GM18502 (cell line): ENCODE data around the gene TCF7L1.

Source experiments
- ATAC-seq: cut with Tn5 transposase; IDR thresholded peaks from one replicate; pipeline ENCODE4 v1.9.1; 2021; ENCODE audit warnings: mild to moderate bottlenecking; ENCODE audit not compliant: unreplicated experiment, poor library complexity

TCF7L1 gene

GRCh38 chr2:85213901-85214512, 80.8 kb downstream of the TCF7L1 start:
- ATAC-seq, result no peak

DNA sequence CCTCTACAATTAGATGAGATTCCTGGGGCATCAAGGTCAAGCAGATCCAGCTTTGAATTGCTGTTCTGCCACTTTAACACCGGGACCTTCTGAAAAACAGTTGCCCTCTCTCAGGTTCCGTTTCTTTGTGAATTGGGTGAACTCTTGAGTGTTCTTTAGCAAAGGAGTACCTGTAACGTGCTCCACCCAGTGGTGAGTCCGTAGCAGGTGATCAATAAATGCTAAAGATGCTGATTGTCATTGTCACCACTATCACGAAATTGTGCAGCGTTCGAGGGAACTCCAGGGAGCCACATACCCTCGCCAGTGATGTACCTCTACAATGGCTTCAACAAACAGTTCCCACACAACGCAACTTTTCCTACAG, 81.9 kb downstream of the TCF7L1 start:
- ATAC-seq, result no peak

- ATAC-seq, result no peak
Measured at GRCh38 chr2:85215448-85216401, 82.5 kb downstream of the TCF7L1 start.

GRCh38 chr2:85216927-85217326, 83.7 kb downstream of the TCF7L1 start:
- no peak for ATAC-seq

DNA sequence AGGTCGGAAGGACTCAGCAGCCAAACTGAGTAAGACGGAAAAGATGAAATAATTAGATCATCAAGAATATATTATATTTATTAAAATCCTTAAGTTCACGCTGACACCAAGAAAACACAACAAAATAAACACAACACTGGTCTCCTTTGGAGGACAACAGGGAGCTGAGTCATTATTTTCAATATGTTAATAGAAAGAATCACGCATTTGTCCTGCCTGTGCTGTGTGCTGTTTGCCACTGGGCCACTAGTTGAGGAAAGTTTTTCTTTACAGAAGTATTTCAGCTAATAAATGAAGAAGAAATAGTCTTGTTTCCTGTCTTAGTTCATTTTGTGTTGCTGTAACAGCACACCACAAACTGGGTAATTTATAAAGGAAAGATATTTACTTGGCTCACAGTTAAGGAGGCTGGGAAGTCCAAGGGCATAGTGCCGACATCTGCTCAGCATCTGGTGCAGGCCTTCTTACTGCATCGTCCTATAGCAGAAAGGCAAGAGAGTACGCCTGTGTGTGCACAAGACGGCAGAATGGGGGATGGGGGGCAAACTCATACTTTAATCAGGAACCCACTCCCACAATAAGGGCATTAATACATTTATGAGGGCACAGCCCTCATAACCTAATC, 88.0 kb downstream of the TCF7L1 start:
- ATAC-seq, result no peak

GRCh38 chr2:85222792-85223191, 89.6 kb downstream of the TCF7L1 start:
- ATAC-seq, result no peak

GRCh38 chr2:85226783-85227182, 93.6 kb downstream of the TCF7L1 start:
- ATAC-seq, result no peak

- no peak for ATAC-seq
Measured at GRCh38 chr2:85230679-85231467, 97.7 kb downstream of the TCF7L1 start.

GRCh38 chr2:85231468-85231805, 98.2 kb downstream of the TCF7L1 start:
- no peak for ATAC-seq

GRCh38 chr2:85231952-85232351, 98.8 kb downstream of the TCF7L1 start:
- ATAC-seq, result no peak

DNA sequence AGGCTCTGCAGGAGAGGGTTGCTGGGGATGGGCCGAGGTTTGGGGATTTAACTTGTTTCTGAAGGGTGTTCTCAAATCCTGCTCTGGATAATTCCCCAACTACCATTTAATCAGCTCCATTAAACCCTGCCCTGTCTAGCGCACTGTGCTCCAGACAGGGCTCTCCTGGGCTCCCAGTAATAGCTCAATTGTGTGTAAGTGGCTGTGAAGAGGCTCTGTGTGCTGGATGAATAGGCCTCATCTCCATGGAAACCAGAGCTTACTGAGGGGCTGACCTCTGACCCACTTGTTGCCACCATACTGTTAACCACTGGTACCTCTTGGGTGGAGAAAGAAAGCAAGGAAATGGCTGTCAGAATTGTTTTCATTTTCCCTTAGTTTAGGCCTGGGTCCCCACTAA, 101.7 kb downstream of the TCF7L1 start:
- no peak for ATAC-seq

- ATAC-seq, result no peak
Measured at GRCh38 chr2:85235281-85235680, 102.1 kb downstream of the TCF7L1 start.

- no peak for ATAC-seq
Measured at GRCh38 chr2:85236084-85236483, 102.9 kb downstream of the TCF7L1 start.

- ATAC-seq, result no peak
Measured at GRCh38 chr2:85237849-85238565, 104.8 kb downstream of the TCF7L1 start.

- no peak for ATAC-seq
Measured at GRCh38 chr2:85238607-85239006, 105.4 kb downstream of the TCF7L1 start.

GRCh38 chr2:85239102-85239501, 105.9 kb downstream of the TCF7L1 start:
- ATAC-seq, result no peak

DNA sequence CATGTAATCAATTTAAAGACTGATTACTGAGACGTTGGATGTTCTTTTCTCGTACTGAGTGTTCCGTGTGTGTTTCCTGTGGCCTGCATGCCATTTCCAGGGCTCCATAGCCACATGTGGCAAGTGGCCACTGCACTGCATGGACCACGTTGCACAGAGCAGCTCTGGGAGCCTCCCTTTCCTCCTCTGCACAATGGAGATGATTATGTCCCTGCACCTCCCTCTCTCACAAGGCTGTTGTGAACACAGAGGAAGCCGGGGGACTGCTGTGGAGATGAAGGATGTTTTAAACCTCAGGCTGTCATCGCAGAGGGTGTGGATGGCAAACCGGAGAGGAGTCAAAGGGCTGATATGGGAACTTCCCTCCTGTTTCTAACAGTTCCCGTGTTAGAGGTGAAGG, 106.9 kb downstream of the TCF7L1 start:
- no peak for ATAC-seq

- ATAC-seq, result no peak
Measured at GRCh38 chr2:85242321-85242720, 109.1 kb downstream of the TCF7L1 start.

- no peak for ATAC-seq
Measured at GRCh38 chr2:85243101-85244072, 110.2 kb downstream of the TCF7L1 start.
